ENCODE results near the gene POLR2F.

Gene POLR2F

DNA sequence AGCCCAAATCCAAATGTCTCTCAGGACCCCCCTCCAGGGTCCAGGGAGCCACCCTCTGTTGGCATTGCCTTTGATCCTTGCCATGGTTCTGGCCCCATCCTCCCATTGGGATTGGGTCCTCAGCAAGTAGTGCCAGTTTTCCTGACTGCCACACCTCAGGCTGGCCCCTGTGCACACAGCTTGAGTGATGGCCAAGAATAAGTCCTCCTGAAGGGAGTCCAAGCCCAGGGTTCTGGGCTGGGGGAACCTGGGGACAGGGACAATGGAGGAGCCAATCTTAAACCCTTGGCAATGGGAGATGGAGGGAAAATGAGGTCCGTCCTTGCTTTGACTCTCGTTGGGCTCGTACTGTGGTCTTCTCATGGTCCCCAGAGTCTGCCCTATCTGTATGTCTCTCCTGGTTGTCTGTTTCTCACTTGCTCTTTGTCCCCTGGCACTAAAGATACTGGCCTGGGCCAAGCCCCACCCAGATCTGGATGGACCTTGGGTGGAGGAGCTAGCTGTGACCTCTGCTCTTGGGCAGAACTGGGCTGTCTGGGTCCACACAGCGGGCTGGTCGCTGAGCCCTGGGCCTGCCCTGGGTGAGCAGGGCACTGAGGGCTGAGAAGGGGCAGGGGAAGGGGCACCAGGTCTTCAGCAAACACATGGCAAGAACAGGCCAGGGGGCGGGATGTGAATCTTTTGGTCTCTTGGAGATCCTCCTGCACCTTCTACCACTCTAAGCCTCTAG is 27.9 kb downstream of the POLR2F start:
- DNase-seq (ENCODE audit: low read depth in 1 of 2, low spot score in 1 of 2) = no peak

DNA sequence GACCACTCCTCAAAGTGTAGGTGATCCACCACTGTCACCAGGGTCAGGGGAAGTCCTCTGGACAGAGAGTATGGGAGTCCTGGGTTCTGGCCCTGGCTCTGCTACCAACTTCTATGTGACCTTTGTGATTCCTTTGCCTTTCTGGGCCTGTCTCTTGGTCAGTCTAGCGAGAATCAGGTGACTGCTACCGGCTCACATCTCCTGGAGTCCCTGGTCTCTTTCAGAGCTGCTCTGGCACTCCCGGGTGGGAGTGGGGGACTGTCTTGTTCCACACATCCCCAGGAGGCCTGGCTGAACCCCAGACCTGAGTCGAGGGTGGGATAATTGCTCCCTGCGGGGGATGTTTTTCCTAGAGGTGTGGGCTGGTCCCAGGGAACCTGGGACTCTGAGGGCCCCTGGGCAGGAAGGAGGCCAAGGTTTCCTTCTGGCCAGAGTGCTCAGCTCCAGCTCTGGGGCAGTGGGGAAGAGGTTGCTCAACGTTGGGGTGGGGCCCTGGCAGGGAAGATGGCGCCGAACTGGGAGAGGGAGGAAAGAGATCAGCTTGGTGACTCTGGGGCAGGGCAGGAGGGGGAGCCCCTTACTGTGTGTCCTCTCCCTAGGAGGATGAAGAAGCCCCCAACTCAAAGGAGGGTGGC is 28.8 kb downstream of the POLR2F start:
- no peak for DNase-seq (ENCODE audit: low read depth in 1 of 2, low spot score in 1 of 2)

DNA sequence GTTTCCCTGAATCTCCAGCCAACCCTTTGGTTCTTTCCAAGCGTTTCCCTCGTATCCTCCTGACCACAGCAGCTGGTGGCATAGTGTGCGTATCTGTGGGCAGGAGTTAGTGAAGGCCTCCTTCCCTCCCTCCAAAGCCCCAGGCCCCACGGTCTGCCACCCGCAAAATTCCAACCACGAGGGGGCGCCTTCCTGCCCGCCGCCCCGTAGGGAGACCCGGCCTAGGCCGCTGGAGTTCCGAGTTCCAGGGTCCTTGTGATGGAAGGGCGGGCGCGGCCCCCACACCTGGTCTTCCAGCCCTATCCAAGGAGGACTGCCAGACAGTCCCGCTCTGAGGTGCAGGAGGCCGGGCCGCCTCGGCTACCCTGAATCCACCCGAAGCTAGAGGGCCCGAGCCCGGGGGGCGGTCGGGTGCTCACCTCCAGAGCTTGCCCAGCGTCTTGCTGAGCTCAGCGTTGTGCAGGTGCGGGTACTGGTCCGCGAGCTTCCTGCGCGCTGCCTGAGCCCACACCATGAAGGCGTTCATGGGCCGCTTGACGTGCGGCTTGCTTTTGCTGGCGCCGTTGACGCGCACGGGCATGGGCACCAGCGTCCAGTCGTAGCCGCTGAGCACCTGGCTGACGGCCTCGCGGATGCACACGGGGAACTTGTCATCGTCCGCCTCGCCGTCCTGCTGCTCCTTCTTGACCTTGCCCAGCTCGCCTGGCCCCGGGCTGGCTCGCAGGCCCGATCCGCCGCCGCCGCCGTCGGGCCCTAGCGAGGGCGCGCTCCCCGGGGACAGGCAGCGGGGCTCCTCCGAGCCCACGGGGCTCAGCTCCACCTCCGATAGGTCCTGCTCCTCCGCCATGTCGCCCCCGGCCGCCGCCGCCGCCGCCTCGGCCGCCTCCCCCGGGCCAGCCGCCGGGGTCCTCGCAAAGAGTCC is 29.7 kb downstream of the POLR2F start:
- DNase-seq (ENCODE audit: low read depth in 1 of 2, low spot score in 1 of 2) = no peak

DNA sequence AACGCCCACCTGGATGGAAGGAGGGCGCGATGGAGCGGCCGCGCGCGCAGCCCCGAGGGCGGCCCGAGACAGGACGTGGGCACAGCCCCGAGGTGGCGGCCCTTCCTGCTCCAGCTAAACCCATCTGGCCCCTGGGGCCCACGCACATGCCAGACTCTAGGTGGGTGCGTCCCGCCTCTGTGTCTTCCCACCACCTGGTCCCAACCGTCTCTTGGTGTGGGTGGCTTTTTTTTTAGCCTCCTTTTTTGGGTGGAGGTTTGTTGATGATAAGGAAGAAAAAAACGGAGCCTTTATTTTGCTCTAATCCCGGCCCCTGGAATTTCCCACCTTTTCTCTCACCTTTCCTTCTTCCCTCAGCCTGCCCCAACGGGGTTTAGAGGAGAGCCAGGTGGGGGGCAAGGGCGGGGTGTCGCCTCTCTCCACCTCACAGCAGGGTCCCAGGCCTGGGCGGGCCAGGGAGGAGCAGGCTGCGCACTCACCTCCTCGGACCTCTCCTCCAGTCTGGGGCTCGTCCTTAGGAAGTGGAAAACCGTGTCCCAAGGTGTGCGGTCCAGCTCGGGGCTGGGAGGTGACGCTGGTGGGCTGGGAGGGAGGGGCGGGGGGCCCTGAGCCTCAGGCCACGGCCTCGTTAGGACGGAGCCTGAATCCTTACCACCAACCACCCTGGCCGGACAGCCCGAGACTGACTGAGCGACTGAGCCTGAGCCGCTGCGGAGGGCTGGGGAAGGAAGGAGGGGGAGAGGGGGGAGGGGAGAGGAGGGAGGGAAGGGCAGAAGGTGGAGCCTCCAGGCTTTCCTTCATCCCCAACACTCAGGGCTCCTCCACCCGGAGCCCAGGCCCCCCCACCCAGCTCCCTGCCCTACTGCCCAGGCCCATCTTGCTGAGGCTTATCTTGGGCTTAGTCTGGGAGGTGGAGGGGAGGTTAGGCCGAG is 30.6 kb downstream of the POLR2F start, which contains the start of gene SOX10:
SOX10 (minus strand) TSS at position 696 of the 932 bp plus-strand sequence. CDS start 771 bp downstream, outside the sequence.
- no peak for DNase-seq (ENCODE audit: low read depth in 1 of 2, low spot score in 1 of 2)

DNA sequence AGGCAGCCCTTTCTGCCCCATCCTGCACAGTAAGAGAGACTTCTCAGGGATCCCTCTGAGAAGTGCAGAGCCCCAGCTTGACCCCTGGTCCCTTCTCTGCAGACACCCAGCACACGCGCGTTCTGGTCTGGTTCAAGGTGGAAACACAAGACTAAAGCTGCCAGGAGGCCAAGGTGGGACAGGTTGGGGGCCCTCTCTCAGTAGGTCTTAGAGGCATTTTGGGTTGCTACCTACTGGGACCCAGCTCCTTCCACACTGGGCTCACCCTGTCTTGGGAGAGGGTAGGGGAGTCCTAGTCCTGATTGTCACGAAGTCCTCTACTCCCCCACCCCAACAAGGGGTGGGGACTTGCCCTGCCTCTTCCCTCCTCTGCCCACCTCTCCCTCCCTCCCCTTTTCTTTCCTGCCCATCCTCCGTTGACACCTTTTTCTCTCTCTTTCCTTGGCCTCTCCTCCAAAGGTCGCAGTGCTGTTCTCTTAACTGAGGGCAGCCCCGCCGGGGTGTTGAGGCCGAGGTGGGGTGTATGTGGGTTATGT is 31.6 kb downstream of the POLR2F start:
- no peak for DNase-seq (ENCODE audit: low read depth in 1 of 2, low spot score in 1 of 2)

DNA sequence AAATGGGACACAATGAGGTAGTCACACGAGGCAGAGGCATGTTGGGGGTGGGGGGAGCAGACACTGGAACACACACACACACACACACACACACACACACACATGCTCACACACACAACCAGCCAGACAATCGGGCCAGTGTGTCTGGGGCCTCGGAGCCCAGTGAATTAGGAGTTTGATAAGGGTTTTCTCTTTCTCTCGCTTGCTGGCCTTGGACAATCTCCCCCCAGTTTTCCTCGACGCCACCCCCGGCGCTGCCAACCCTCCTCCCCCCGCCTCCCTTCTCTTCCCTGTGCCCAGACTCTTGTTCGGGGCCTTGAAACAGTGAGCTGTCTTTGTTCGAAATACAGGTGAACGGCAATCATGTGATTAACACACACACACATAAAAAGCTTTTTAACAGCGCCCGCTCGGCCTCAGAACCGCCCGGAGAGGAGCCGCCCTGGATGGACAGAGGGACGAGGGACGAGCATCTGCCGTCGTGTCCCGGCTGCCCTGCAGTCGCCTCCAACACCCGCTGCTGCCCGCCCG is 32.3 kb downstream of the POLR2F start:
- DNase-seq (ENCODE audit: low read depth in 1 of 2, low spot score in 1 of 2) = no peak

DNA sequence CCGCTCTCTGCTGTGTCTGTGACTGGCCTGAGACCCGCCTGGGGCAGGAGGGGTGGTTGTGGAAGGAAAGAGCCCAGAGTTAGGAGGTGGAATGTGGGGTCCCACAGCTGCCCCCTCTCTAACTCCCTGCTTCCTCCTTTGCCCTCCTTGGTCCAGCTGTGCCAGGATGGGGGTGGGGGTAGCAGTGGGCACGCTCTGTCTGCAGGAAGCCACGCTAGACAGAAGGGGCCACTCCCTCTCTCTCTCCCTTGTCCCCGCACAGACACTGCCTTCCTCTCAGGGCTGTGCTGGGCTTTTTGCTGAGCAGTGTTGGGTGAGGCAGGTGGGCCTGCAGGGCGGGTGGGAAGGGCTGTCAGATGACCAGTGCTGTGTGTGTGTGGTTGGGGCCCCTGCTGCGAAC is 32.9 kb downstream of the POLR2F start:
- no peak for DNase-seq (ENCODE audit: low read depth in 1 of 2, low spot score in 1 of 2)

DNA sequence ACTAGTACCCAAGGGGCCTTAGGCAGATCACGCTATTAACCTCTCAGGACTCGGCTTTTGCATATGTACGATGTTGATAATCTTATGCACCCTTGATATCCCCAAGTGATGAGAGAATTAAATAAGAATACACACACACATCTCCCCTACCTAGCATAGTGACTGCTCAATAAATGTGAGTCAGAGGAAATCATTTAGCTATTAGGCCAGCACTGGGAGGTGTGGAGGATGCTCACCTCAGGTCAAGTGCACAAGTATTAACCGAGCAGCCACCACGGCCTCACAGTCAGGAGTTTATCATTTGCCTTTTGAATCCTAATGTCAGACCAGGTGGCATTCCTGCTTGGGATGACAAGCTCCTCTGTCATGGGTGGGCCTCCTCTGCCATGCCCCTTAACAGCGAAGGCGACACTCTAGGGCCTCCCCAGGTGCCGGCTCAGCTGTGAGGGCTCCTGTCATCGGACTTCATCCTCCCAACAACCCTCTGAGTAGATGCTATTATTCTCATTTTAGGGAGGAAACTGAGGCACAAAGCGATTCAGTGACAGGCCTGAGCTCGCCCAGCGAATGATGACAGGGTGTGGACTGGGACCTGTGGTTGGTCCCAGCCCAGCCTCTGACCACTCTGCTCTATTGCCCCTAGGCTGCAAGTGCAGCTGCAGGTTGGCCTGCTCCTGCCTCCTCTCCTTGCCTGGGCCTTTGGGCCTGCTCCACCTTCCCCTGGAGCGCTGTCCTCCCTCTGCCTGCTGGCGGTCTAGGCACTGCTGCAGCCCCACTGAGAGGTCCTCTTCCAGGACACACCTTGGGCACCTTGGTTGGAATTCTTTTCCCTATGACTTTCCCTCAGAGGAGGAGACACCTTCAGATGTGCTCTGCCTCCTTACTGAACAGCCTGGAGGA is 35.9 kb downstream of the POLR2F start:
- no peak for DNase-seq (ENCODE audit: low read depth in 1 of 2, low spot score in 1 of 2)

DNA sequence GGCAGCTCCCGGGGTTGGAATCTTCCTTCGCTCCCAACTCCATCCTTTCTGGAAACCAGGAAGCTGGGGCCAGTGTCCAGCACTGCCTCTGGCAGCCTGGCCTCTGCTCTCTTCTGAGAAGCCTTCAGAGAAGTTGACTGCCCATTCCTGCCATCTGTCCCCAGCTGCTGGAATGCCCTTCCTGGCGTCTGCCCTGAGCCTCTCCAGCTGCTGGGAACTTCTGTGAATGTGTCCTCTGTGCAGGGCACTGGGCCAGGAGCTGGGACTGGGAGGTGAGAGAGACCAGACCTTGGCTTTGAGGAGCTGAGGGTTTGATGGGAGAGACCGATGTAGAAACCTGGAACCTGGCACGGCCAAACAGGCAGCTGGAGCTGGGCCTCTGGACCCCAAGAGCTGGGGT is 36.8 kb downstream of the POLR2F start:
- no peak for DNase-seq (ENCODE audit: low read depth in 1 of 2, low spot score in 1 of 2)

DNA sequence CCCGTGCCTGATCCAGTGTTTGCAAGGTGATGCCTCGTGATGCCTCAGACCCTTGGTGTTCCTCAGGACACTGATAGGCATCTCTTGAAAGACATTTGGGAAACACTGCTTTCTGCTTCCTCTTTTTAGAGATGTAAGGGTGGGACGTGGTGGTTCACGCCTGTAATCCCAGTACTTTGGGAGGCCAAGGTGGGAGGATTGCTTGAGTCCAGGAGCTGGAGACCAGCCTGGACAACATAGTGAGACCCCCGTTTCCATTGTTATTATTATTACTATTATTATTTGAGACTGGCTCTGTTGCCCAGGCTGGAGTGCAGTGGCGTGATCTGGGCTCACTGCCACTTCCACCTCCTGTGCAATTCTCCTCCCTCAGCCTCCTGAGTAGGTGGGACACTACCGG is 37.4 kb downstream of the POLR2F start:
- no peak for DNase-seq (ENCODE audit: low read depth in 1 of 2, low spot score in 1 of 2)

DNA sequence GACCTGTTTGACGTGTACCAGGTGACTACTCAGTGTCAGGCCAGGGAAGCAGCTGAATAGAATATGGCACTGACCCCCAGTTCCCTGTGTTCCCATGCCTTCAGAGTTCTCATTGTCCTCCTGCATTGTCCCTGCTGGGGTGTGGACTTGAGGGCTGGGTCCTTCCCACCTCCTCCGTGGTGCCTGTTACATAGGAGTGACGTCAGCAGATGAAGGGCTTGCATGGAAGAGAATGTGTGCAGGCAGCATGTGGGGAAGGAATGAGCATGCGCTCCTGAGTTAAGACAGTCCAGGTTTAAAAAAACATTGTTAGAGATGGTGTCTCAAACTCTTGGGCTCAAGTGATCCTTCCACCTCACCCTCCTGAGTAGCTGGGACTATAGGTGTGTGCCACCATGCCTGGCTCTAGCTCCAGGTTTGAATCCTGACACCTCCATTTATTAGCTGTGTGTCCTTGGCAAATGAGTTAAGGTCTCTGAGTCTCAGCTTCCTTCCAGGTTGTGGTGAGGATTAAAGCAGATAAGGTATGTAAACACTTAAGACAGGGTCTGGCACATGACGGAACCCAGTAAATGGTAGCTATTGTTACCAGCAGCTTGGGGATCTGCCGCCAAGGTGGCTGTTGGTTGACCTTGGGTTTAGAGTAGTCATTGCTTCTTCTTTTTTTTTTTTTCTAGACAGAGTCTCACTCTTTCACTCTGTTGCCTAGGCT is 38.4 kb downstream of the POLR2F start:
- DNase-seq (ENCODE audit: low read depth in 1 of 2, low spot score in 1 of 2) = no peak

DNA sequence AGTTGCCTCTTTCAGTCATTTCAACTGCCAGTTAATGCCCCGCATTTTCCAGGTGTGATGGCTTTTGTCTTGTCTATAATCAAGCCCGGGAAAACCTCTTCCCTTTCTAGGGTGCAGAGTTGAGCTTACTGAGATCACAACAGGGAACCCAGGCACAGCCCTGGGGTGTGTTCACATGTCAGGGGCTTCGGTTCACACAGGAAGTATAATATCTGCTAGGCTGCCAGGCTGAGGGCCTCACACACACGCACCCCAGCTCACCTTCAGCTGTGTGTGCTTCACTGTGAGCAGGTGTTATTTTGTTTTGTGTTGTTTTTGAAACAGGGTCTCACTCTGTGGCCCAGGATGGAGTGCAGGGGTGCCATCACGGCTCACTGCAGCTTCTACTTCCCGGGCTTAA is 40.5 kb downstream of the POLR2F start:
- no peak for DNase-seq (ENCODE audit: low read depth in 1 of 2, low spot score in 1 of 2)

DNA sequence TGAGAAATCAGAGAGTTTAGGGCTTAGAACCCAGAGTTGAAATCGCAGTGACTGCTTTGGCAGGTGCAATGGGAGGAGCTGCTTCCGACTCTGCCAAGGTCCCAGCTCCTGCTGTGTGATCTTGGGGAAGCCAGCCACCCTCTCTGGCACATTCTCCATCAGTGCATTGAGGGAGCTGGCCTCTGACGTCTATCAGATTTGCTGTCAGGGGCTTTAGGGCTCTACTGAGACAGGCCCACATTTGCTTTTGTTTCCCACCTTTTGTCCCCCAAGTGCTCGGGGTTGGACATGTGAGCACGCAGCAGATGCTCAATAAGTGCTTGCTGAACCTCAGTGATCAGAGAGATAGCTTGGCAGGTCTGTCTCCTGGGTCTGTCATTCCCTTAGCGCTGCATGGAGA is 41.5 kb downstream of the POLR2F start:
- DNase-seq (ENCODE audit: low read depth in 1 of 2, low spot score in 1 of 2) = no peak

DNA sequence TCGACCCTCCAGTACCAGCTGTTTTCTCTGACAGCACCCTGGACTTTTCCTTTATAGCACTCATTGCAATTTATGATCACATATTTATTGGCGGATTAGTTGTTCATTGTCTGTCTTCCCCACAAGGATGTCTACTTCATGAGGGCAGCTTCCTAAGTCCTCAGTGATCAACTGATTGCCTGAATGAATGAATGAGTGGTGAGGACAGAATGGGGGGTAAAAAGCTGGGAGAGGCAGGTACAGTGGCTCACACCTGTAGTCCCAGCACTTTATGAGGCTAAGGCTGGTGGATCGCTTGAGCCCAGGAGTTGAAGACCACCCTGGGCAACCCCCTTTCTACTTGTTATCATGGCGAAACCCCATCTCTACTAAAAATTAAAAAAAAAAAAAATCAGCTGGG is 42.0 kb downstream of the POLR2F start:
- DNase-seq (ENCODE audit: low read depth in 1 of 2, low spot score in 1 of 2) = no peak

DNA sequence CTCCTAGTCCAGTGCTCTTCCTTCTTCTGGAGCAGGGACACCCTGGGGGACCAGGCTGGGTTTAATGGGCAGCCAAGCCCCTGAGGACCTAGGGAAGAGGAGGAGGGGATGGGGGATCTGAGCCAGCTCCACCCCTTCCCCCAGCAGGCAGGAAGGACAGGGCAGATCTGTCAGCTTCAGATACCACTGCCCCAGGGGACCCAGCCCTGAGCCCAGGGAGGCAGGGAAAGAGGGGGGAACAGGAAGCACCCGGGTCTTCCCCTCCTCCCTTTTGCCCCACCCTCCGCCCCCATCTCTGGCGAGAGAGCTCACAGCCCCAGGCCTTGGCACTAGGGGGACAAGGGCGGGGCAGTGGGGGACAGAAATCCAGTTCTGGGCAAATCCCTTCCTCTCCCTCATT is 42.6 kb downstream of the POLR2F start:
- DNase-seq (ENCODE audit: low read depth in 1 of 2, low spot score in 1 of 2) = no peak

DNA sequence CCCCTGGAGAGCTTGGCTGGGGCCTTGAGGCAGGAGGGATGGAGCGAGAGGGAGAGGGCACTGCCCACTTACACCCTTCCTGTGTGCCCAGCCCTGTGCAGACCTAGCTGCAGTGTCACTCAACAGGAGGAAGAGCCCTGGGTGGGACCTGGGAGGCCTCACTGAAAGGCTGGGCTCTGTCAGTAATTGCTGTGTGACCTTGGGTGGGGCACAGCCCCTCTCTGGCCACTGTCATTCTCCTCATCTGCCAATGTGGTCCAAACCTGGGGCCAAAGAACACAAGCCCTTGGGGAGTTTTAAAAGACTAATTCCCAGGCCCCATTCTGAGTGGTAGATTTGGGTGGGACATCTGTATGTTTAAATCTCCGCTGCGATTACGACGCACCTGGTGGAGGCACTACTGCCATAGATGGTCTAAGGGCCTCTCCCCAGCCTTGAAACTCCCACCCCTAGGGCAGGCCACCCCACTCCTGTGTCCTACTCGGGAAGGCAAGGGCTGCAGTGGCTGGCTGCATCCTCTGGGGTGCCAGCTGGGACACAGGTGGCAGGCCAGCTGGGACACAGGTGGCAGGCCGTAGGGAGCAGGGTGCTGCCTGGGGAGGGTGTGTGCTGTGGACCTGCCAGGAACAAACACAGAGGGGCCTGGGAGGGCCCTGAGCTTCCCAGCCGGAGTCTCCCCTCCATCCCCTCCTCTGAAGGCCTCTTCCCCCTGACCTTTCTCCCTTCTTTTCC is 43.2 kb downstream of the POLR2F start:
- no peak for DNase-seq (ENCODE audit: low read depth in 1 of 2, low spot score in 1 of 2)

DNA sequence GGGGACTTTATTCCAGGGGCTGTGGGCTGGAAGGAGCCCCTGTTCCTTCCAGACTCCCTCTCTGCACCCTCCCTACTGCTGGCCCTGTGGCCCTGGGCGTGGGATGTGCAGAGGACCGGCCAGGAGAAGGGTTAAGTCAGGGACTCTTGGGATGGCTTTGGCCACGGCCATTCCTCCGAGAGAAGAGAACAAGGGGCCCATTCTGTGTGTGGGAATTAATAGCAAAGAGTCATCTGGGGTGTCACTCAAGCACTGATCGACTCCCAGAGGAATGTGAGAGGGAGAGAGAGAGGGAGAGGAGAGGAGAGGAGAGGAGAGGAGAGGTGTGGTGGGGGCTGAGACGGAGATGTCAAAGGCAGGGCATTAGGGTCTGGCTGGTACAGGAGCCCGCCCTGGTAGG is 45.0 kb downstream of the POLR2F start:
- DNase-seq (ENCODE audit: low read depth in 1 of 2, low spot score in 1 of 2) = no peak

DNA sequence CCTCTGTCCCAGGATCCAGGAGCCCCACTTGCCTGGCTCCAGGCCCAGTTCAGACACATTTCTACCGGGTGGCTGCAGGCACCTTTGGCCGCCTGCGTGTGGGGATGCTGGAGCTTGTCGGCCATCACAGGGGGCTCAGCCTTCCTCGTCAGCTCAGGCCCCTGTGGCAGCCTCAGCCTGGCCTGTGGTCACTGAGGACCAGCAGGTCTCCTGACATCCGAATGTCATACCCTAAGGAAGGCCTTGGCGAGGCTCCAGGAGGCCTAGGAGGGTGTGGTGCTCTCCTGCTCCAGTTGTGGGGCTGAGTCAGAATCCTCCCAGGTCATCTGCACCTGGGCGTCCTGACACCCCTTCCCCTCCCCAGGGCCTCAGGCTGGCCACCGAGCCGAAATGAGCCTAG is 45.7 kb downstream of the POLR2F start:
- no peak for DNase-seq (ENCODE audit: low read depth in 1 of 2, low spot score in 1 of 2)

Data from activated T-helper 1 cell treated with anti-CD3 and anti-CD28 coated beads, Interleukin-2, amount 50 U/mL, for 16 hours (primary cell).